OCI-LY1 (cell line): ENCODE data around the gene COA4.

Experiments used
- CTCF ChIP-seq: fragments of 200-600 bp; sonication (generic), shearing (Covaris generic); IDR thresholded peaks from 2 replicates; pipeline ENCODE4 v1.5.1; 2017; ENCODE audit warnings: mild to moderate bottlenecking, antibody characterized with exemption, low read length, moderate library complexity, mixed read lengths
- EZH2 ChIP-seq: fragments of 200-600 bp; sonication (generic), shearing (Covaris generic); IDR thresholded peaks from 2 replicates; pipeline ENCODE4 v1.8.0; 2017; ENCODE audit warnings: borderline replicate concordance, mixed run types, mild to moderate bottlenecking, antibody characterized with exemption, low read length, moderate library complexity, mixed read lengths

- TF ChIP-seq CTCF (no peak), EZH2 (no peak)
These were observed 18.2 kb upstream of the COA4 start for GRCh38 chr11:73894725-73895335.
